ENCODE results near the gene PSORS1C2.

DNA sequence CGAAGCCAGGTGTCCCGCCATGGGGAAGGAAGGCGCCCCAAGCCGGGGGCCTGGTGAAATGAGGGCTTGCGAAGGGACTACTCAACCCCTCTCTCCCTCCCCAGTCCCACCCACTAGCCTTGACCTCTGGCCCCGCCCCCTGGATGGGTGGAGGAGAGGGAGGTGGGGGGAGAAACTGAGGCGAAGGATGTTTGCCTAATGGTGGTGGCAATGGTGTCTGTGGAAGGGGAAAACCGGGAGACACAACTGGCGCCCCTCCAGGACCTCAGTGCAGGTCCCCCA is 31.7 kb upstream of the PSORS1C2 start, which contains the start of gene POU5F1:
- TF ChIP-seq, protein P1, sequence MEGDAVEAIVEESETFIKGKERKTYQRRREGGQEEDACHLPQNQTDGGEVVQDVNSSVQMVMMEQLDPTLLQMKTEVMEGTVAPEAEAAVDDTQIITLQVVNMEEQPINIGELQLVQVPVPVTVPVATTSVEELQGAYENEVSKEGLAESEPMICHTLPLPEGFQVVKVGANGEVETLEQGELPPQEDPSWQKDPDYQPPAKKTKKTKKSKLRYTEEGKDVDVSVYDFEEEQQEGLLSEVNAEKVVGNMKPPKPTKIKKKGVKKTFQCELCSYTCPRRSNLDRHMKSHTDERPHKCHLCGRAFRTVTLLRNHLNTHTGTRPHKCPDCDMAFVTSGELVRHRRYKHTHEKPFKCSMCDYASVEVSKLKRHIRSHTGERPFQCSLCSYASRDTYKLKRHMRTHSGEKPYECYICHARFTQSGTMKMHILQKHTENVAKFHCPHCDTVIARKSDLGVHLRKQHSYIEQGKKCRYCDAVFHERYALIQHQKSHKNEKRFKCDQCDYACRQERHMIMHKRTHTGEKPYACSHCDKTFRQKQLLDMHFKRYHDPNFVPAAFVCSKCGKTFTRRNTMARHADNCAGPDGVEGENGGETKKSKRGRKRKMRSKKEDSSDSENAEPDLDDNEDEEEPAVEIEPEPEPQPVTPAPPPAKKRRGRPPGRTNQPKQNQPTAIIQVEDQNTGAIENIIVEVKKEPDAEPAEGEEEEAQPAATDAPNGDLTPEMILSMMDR (conservative IDR thresholded peaks at IDR 0.05 in 1 of 2, IDR thresholded peaks at IDR 0.05 in 1 of 2; ENCODE audit: low read depth in 1 of 2, low read length in 2 of 2) = no peak
- TF ChIP-seq EZH2 (IDR thresholded peaks at IDR 0.05; ENCODE audit: low read length, missing control alignments) = no peak

Measured in fibroblast of lung (primary cell).